ENCODE results near the gene WDR7.

The WDR7 gene

DNA sequence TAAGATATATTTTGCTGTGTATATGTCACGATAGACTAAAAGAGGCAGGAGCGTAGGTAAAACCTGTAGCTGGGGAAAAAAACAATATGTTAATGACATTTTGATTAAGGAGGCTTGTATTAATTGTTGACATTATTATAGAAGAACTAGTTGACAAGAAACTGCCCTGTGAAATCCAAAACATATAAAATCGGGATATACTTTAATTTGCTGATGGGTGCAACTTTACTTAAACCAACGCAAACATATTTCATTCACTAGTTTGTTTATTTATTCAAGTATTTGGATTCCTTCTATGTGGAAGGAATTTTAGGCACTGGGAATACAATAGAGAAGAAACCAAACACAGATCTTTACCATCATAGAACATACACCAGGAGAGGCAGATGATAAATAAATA lies 8.0 kb downstream of the WDR7 start:
- Histone ChIP-seq H4K8ac (ENCODE audit: low read depth, low read length) (no peak overlapping the region), H3K79me1 (ENCODE audit: low read length) (peaks cover 1% of the 10 kb centered on the region), H3K9ac (ENCODE audit: low read length) (no peak overlapping the region), H2BK15ac (replicated peaks; ENCODE audit: low read depth) (no peak overlapping the region), H2BK5ac (ENCODE audit: low read length) (no peak overlapping the region), H3K4ac (ENCODE audit: low read depth, low read length) (no peak overlapping the region), H3K27ac (ENCODE audit: low read depth, low read length) (no peak overlapping the region), H3K36me3 (ENCODE audit: control insufficient read depth, insufficient read depth, low read length) (no peaks in the 10 kb centered on the region), H3K4me2 (ENCODE audit: low read length) (no peak overlapping the region), H3K23ac (ENCODE audit: low read length) (no peak overlapping the region), H3K56ac (ENCODE audit: low read length) (no peak overlapping the region), H3K79me2 (ENCODE audit: control insufficient read depth, insufficient read depth, low read length) (no peaks in the 10 kb centered on the region), H4K5ac (ENCODE audit: low read length) (no peak overlapping the region), H3K27me3 (ENCODE audit: insufficient read depth, low read length, poor library complexity) (no peaks in the 10 kb centered on the region), H3K4me1 (ENCODE audit: control insufficient read depth, low read depth, low read length) (no peaks in the 10 kb centered on the region), H2AK5ac (ENCODE audit: low read length) (no peak overlapping the region), H3K18ac (ENCODE audit: low read length) (no peak overlapping the region), H3K4me3 (ENCODE audit: low read length) (no peak overlapping the region), H2BK120ac (ENCODE audit: low read depth, low read length) (no peak overlapping the region)
- no CpG with 5 or more reads among the region's 4 CpGs for WGBS (ENCODE audit: extremely low coverage, insufficient coverage, low lambda C conversion rate)
- no peak for DNase-seq

DNA sequence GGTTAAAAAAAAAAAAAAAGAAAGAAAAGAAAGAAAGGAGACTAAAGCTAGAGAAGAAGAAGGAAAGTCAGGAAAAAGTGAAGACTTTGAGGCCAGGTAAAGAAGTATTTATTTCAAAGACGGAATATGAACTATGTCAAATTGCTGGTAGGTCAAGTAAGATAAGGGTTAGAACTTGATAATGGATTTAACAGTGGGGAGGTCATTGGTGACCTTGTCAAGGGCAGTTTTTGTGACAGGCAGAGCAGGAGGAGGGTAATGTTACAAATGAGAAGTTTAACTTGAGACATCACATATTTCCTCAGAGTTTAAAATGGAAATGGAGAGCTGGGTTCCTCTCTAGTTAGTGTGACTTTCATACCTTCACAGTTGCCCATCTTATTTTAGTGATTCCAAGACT lies 9.5 kb downstream of the WDR7 start:
- Histone ChIP-seq H3K56ac (ENCODE audit: low read length) (no peak overlapping the region), H4K5ac (ENCODE audit: low read length) (no peak overlapping the region), H3K9ac (ENCODE audit: low read length) (no peak overlapping the region), H2AK5ac (ENCODE audit: low read length) (no peak overlapping the region), H3K4ac (ENCODE audit: low read depth, low read length) (no peak overlapping the region), H3K23ac (ENCODE audit: low read length) (no peak overlapping the region), H2BK5ac (ENCODE audit: low read length) (no peak overlapping the region), H3K36me3 (ENCODE audit: control insufficient read depth, insufficient read depth, low read length) (no peaks in the 10 kb centered on the region), H2BK120ac (ENCODE audit: low read depth, low read length) (no peak overlapping the region), H2BK15ac (replicated peaks; ENCODE audit: low read depth) (no peak overlapping the region), H3K27ac (ENCODE audit: low read depth, low read length) (no peak overlapping the region), H4K8ac (ENCODE audit: low read depth, low read length) (no peak overlapping the region), H3K4me2 (ENCODE audit: low read length) (no peak overlapping the region), H3K18ac (ENCODE audit: low read length) (no peak overlapping the region), H3K79me1 (ENCODE audit: low read length) (peaks cover 2% of the 10 kb centered on the region), H3K27me3 (ENCODE audit: insufficient read depth, low read length, poor library complexity) (no peaks in the 10 kb centered on the region), H3K4me1 (ENCODE audit: control insufficient read depth, low read depth, low read length) (no peaks in the 10 kb centered on the region), H3K4me3 (ENCODE audit: low read length) (no peak overlapping the region), H3K79me2 (ENCODE audit: control insufficient read depth, insufficient read depth, low read length) (no peaks in the 10 kb centered on the region)
- no CpG with 5 or more reads among the region's 1 CpG for WGBS (ENCODE audit: extremely low coverage, insufficient coverage, low lambda C conversion rate)
- DNase-seq = no peak

DNA sequence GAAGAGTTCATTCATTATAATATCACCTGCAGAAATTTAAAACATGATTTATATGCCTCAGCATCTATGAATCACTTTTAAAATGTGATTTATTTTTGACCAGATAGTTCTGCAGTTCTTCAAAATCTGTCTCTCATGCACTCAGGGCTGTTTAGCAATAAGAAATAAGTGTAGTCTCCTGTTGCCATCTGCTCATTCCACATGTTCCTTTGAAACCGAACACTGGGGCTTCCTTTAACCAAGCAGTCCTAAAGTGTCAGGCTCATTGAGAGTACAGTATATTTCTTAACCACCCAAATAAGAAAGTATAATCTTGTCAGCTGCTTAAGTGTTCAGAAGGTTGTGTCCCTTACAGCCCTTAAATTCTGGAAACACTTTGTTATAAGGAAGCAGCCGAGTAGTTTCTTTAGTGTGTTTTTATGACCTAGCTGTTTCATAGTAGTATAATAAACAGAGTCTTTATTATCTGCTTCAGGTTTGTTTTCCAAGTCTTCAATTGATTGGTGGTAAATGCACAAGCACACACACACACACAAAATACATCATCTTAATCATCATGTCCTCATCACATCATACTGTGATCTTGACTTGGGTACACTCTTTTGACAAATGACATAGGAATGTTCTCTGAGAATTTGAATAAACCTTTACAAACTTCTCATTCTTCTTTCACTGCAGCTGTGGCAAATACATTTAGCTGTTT lies 10.4 kb downstream of the WDR7 start:
- H3K4me3 ChIP-seq (ENCODE audit: low read length) = no peak overlapping the region
- H3K4me2 ChIP-seq (ENCODE audit: low read length) = no peak overlapping the region
- H4K5ac ChIP-seq (ENCODE audit: low read length) = no peak overlapping the region
- no peaks in the 10 kb centered on the region for H3K36me3 ChIP-seq (ENCODE audit: control insufficient read depth, insufficient read depth, low read length)
- WGBS (ENCODE audit: extremely low coverage, insufficient coverage, low lambda C conversion rate) = no CpG with 5 or more reads among the region's 2 CpGs
- no peaks in the 10 kb centered on the region for H3K27me3 ChIP-seq (ENCODE audit: insufficient read depth, low read length, poor library complexity)
- no peak overlapping the region for H4K8ac ChIP-seq (ENCODE audit: low read depth, low read length)
- no peaks in the 10 kb centered on the region for H3K4me1 ChIP-seq (ENCODE audit: control insufficient read depth, low read depth, low read length)
- no peak overlapping the region for H3K56ac ChIP-seq (ENCODE audit: low read length)
- H3K4ac ChIP-seq (ENCODE audit: low read depth, low read length) = no peak overlapping the region
- H3K9ac ChIP-seq (ENCODE audit: low read length) = no peak overlapping the region
- H3K27ac ChIP-seq (ENCODE audit: low read depth, low read length) = no peak overlapping the region
- H2AK5ac ChIP-seq (ENCODE audit: low read length) = no peak overlapping the region
- DNase-seq = no peak
- no peak overlapping the region for H2BK15ac ChIP-seq (replicated peaks; ENCODE audit: low read depth)
- no peak overlapping the region for H3K23ac ChIP-seq (ENCODE audit: low read length)
- H3K79me2 ChIP-seq (ENCODE audit: control insufficient read depth, insufficient read depth, low read length) = no peaks in the 10 kb centered on the region
- peaks cover 3% of the 10 kb centered on the region for H3K79me1 ChIP-seq (ENCODE audit: low read length)
- no peak overlapping the region for H2BK120ac ChIP-seq (ENCODE audit: low read depth, low read length)
- H2BK5ac ChIP-seq (ENCODE audit: low read length) = no peak overlapping the region
- no peak overlapping the region for H3K18ac ChIP-seq (ENCODE audit: low read length)

DNA sequence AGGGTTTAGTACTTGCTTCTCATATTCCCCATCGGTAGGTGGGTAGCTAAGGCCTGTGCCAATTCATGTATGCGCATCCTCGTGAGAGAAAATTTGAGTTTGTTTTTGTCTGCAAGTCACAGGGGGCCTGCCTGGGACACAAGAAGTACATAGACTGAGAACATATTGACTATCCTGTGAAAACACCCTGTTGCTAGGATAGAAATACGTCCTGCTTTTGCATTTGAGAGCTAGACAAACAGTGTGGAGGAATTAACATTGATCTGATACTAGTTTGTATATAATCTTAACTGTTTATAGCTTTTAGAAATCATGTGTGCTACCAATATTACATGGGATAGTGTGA lies 10.9 kb downstream of the WDR7 start:
- no peak overlapping the region for H3K23ac ChIP-seq (ENCODE audit: low read length)
- H3K4me2 ChIP-seq (ENCODE audit: low read length) = no peak overlapping the region
- H3K36me3 ChIP-seq (ENCODE audit: control insufficient read depth, insufficient read depth, low read length) = no peaks in the 10 kb centered on the region
- H2BK5ac ChIP-seq (ENCODE audit: low read length) = no peak overlapping the region
- H3K9ac ChIP-seq (ENCODE audit: low read length) = no peak overlapping the region
- H3K27me3 ChIP-seq (ENCODE audit: insufficient read depth, low read length, poor library complexity) = no peaks in the 10 kb centered on the region
- H3K27ac ChIP-seq (ENCODE audit: low read depth, low read length) = no peak overlapping the region
- no peak overlapping the region for H3K4ac ChIP-seq (ENCODE audit: low read depth, low read length)
- H4K8ac ChIP-seq (ENCODE audit: low read depth, low read length) = no peak overlapping the region
- no peaks in the 10 kb centered on the region for H3K79me2 ChIP-seq (ENCODE audit: control insufficient read depth, insufficient read depth, low read length)
- no peak overlapping the region for H4K5ac ChIP-seq (ENCODE audit: low read length)
- H3K4me3 ChIP-seq (ENCODE audit: low read length) = no peak overlapping the region
- no peak overlapping the region for H2BK120ac ChIP-seq (ENCODE audit: low read depth, low read length)
- H2AK5ac ChIP-seq (ENCODE audit: low read length) = no peak overlapping the region
- H3K18ac ChIP-seq (ENCODE audit: low read length) = no peak overlapping the region
- no CpG with 5 or more reads among the region's 4 CpGs for WGBS (ENCODE audit: extremely low coverage, insufficient coverage, low lambda C conversion rate)
- H3K4me1 ChIP-seq (ENCODE audit: control insufficient read depth, low read depth, low read length) = no peaks in the 10 kb centered on the region
- peaks cover 3% of the 10 kb centered on the region for H3K79me1 ChIP-seq (ENCODE audit: low read length)
- H3K56ac ChIP-seq (ENCODE audit: low read length) = no peak overlapping the region
- no peak overlapping the region for H2BK15ac ChIP-seq (replicated peaks; ENCODE audit: low read depth)
- no peak for DNase-seq

DNA sequence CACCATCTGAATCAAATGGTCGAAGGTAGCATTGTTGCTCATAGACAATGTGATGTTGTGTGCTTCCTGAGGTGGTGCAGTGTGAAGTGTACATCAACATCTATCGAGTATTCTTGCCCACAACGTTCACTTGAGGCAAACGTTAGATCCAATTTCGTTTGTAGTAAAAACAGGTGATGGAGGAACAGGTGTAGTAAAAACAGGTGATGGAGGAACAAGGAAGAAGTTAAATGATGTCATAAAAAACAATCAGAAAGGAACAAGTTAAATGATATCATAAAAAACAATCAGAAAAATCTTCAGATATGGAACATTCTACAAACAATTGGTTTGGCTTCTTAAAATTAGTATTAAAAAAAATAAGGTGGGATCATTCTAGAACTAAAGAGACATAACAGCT lies 11.3 kb downstream of the WDR7 start:
- no peak overlapping the region for H3K4ac ChIP-seq (ENCODE audit: low read depth, low read length)
- H3K23ac ChIP-seq (ENCODE audit: low read length) = no peak overlapping the region
- no peak overlapping the region for H2BK5ac ChIP-seq (ENCODE audit: low read length)
- peaks cover 3% of the 10 kb centered on the region for H3K79me1 ChIP-seq (ENCODE audit: low read length)
- H3K27me3 ChIP-seq (ENCODE audit: insufficient read depth, low read length, poor library complexity) = no peaks in the 10 kb centered on the region
- no peaks in the 10 kb centered on the region for H3K79me2 ChIP-seq (ENCODE audit: control insufficient read depth, insufficient read depth, low read length)
- H4K5ac ChIP-seq (ENCODE audit: low read length) = no peak overlapping the region
- no peak overlapping the region for H3K27ac ChIP-seq (ENCODE audit: low read depth, low read length)
- H3K9ac ChIP-seq (ENCODE audit: low read length) = no peak overlapping the region
- no peak for DNase-seq
- WGBS (ENCODE audit: extremely low coverage, insufficient coverage, low lambda C conversion rate) = no CpG with 5 or more reads among the region's 5 CpGs
- H3K4me1 ChIP-seq (ENCODE audit: control insufficient read depth, low read depth, low read length) = no peaks in the 10 kb centered on the region
- no peak overlapping the region for H3K4me2 ChIP-seq (ENCODE audit: low read length)
- no peaks in the 10 kb centered on the region for H3K36me3 ChIP-seq (ENCODE audit: control insufficient read depth, insufficient read depth, low read length)
- no peak overlapping the region for H4K8ac ChIP-seq (ENCODE audit: low read depth, low read length)
- no peak overlapping the region for H3K4me3 ChIP-seq (ENCODE audit: low read length)
- H3K18ac ChIP-seq (ENCODE audit: low read length) = no peak overlapping the region
- H3K56ac ChIP-seq (ENCODE audit: low read length) = no peak overlapping the region
- H2AK5ac ChIP-seq (ENCODE audit: low read length) = no peak overlapping the region
- H2BK120ac ChIP-seq (ENCODE audit: low read depth, low read length) = no peak overlapping the region
- H2BK15ac ChIP-seq (replicated peaks; ENCODE audit: low read depth) = no peak overlapping the region

DNA sequence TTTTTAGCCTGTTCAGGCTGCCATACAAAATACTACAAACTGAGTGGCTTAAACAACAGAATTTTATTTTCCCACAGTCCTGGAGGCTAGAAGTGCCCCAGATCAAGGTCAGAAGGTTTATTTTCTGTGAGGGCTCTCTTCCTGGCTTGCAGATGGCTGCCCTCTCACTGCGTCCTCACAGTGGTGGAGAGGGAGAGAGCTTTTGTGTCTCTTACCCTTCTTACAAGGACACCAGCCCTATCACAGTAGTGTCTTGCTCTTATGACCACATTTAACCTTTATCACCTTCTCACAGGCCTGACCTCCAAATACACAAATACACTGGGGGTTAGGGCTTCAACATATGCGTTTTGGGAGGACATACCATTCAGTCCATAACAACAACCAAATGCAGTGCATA lies 11.7 kb downstream of the WDR7 start:
- Histone ChIP-seq H3K79me2 (ENCODE audit: control insufficient read depth, insufficient read depth, low read length) (no peaks in the 10 kb centered on the region), H3K4ac (ENCODE audit: low read depth, low read length) (no peak overlapping the region), H3K79me1 (ENCODE audit: low read length) (peaks cover 3% of the 10 kb centered on the region), H3K27ac (ENCODE audit: low read depth, low read length) (no peak overlapping the region), H2BK5ac (ENCODE audit: low read length) (no peak overlapping the region), H3K4me3 (ENCODE audit: low read length) (no peak overlapping the region), H3K4me2 (ENCODE audit: low read length) (no peak overlapping the region), H3K4me1 (ENCODE audit: control insufficient read depth, low read depth, low read length) (no peaks in the 10 kb centered on the region), H3K27me3 (ENCODE audit: insufficient read depth, low read length, poor library complexity) (no peaks in the 10 kb centered on the region), H3K18ac (ENCODE audit: low read length) (no peak overlapping the region), H3K56ac (ENCODE audit: low read length) (no peak overlapping the region), H2AK5ac (ENCODE audit: low read length) (no peak overlapping the region), H4K5ac (ENCODE audit: low read length) (no peak overlapping the region), H2BK15ac (replicated peaks; ENCODE audit: low read depth) (no peak overlapping the region), H3K9ac (ENCODE audit: low read length) (no peak overlapping the region), H3K23ac (ENCODE audit: low read length) (no peak overlapping the region), H4K8ac (ENCODE audit: low read depth, low read length) (no peak overlapping the region), H3K36me3 (ENCODE audit: control insufficient read depth, insufficient read depth, low read length) (no peaks in the 10 kb centered on the region), H2BK120ac (ENCODE audit: low read depth, low read length) (no peak overlapping the region)
- WGBS (ENCODE audit: extremely low coverage, insufficient coverage, low lambda C conversion rate) = no CpG with 5 or more reads among the region's 2 CpGs
- DNase-seq = no peak

Data from mesendoderm (in vitro differentiated cells).